Right lobe of liver (tissue), 6 donors: Measurements from ENCODE around the gene MYO5B. TPM values are rescaled to one million over a fixed set of nuclear protein-coding genes. Genes with fewer than 3 reads are reported as not detected.
"Not testable (repeated sequence)": the region's sequence is repeated elsewhere in the genome, so short reads cannot be mapped to it uniquely, and the experiment has no call there.

Experiments
- ATAC-seq, 4 donors: fragments of 200-7000 bp; cut with Tn5 transposase; one replicate each; pipeline ENCODE4 v1.9.1; 2020; ENCODE audit warnings: mild to moderate bottlenecking in 4 of 4, moderate library complexity in 4 of 4
- DNase-seq, 3 donors: peaks; one replicate each; pipeline ENCODE4 v3.0.0-alpha.2; 2020
- H3K27ac ChIP-seq, 3 donors: fragments of 200-600 bp; one replicate each; pipeline ENCODE4 v1.8.0; 2022
- H3K27me3 ChIP-seq, 2 donors: fragments of 200-600 bp; one replicate each; pipeline ENCODE4 v1.8.0; 2022
- H3K36me3 ChIP-seq, 4 donors: fragments of 200-600 bp; sonication (generic) in 1 of 4; one replicate each; pipeline versions ENCODE4 v1.5.1 to v1.8.0; 2017 to 2022; ENCODE audit warnings: control low read depth in 1 of 4
- H3K4me1 ChIP-seq, 4 donors: fragments of 200-600 bp; sonication (generic) in 1 of 4; one replicate each; pipeline versions ENCODE4 v1.5.1 to v1.8.0; 2017 to 2022; ENCODE audit warnings: control low read depth in 1 of 4
- H3K4me3 ChIP-seq, 3 donors: fragments of 200-600 bp; one replicate each; pipeline ENCODE4 v1.8.0; 2022
- H3K9me3 ChIP-seq, 4 donors: fragments of 200-600 bp; sonication (generic) in 1 of 4; one replicate each; pipeline versions ENCODE4 v1.5.1 to v1.8.0; 2017 to 2022; ENCODE audit warnings: control low read depth in 1 of 4
- POLR2A ChIP-seq: fragments of 450-650 bp; IDR thresholded peaks from one replicate; pipeline ENCODE4 v1.6.1; 2017; ENCODE audit warnings: antibody characterized with exemption, mild to moderate bottlenecking
- WGBS: methylation state at CpG from one replicate; pipeline ENCODE4 v1.1.6; 2018; ENCODE audit warnings: low coverage, low lambda C conversion rate; ENCODE audit not compliant: insufficient coverage; ENCODE audit errors: missing lambda C conversion rate; 5-methylcytosine and 5-hydroxymethylcytosine counted together
- intact Hi-C, 2 donors: fragments of 100-400 bp; cut with DNase I; formaldehyde crosslinking; loops; one replicate each; pipeline versions ENCODE4 v1.11.2 to v1.14.1; 2022
- total RNA-seq, 6 experiments: library from RNA; depleted of rRNA in 2 of 6; stranded (reverse); fragments of >200 nt in 2 of 6; fragmentation: NEBNext Ultra II Directional in 3 of 6; extraction: Animal tissue kit (Norgen Biotek cat#: 25700) in 3 of 6; gene quantifications; one replicate each; pipeline versions ENCODE4 v1.1.0 to v1.2.4, GENCODE V29; 2016 to 2023
- TF ChIP-seq, protein P1 (sequence below), 4 donors: fragments of 200-600 bp in 3 of 4; fragments of 450-650 bp in 1 of 4; IDR thresholded peaks; one replicate each; pipeline versions ENCODE4 v1.5.1 to v1.8.0; 2016 to 2022; ENCODE audit warnings: antibody characterized with exemption in 4 of 4, mild to moderate bottlenecking in 2 of 4
- donor health status: DM: no; HTN: yes; CAD: no.
- donor health status: DM: no; HTN: no; CAD: no.
- donor health status: DM: no; HTN: no; CAD: no.
- donor health status: DM: no; HTN: yes; CAD: no.
- donor health status: DM: no; HTN: yes; CAD: no.

MYO5B gene
- total RNA-seq, 6 experiments from 2014 or later: 13.4 to 25.1 (median 16.6) TPM

DNA sequence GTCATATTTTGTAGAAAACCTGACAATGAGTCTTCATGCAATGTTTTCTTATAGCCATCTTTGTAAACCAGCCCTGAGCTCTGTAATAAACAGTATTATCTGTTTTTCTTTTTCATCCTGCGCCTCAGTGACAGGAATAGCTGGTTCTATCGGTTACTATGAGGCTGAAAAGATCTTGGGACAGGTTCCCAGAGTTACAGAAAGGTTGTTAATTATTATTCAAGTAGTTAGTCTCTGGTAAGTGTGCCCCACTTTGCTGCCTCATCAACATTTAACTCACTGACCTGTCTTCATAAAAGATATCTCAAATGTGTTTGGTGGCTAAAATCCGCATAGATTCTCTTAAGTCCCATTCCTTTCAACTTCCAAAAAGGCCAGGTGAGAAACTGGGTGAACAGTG is 400.2 kb downstream of the MYO5B start:
- H3K27ac ChIP-seq: peak overlapping the region in 2 of 3 donors; percentile 3 to 31
- H3K9me3 ChIP-seq: no peaks in the 10 kb centered on the region
- no peaks in the 10 kb centered on the region for H3K27me3 ChIP-seq
- peak; percentile 77 to 92 (median 86) for ATAC-seq
- WGBS: 32% methylated on average over 3 of the region's 3 CpGs
- TF ChIP-seq POLR2A: no peak
- TF ChIP-seq, protein P1, sequence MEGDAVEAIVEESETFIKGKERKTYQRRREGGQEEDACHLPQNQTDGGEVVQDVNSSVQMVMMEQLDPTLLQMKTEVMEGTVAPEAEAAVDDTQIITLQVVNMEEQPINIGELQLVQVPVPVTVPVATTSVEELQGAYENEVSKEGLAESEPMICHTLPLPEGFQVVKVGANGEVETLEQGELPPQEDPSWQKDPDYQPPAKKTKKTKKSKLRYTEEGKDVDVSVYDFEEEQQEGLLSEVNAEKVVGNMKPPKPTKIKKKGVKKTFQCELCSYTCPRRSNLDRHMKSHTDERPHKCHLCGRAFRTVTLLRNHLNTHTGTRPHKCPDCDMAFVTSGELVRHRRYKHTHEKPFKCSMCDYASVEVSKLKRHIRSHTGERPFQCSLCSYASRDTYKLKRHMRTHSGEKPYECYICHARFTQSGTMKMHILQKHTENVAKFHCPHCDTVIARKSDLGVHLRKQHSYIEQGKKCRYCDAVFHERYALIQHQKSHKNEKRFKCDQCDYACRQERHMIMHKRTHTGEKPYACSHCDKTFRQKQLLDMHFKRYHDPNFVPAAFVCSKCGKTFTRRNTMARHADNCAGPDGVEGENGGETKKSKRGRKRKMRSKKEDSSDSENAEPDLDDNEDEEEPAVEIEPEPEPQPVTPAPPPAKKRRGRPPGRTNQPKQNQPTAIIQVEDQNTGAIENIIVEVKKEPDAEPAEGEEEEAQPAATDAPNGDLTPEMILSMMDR (IDR thresholded peaks at IDR 0.05): no peak
- no peak for DNase-seq
- H3K36me3 ChIP-seq: peaks cover 0 to 71% (median 34%) of the 10 kb centered on the region in 4 donors
- H3K4me1 ChIP-seq: peaks cover 0 to 47% (median 16%) of the 10 kb centered on the region in 4 donors
- H3K4me3 ChIP-seq: no peak overlapping the region
- intact Hi-C loops: no loop called here

DNA sequence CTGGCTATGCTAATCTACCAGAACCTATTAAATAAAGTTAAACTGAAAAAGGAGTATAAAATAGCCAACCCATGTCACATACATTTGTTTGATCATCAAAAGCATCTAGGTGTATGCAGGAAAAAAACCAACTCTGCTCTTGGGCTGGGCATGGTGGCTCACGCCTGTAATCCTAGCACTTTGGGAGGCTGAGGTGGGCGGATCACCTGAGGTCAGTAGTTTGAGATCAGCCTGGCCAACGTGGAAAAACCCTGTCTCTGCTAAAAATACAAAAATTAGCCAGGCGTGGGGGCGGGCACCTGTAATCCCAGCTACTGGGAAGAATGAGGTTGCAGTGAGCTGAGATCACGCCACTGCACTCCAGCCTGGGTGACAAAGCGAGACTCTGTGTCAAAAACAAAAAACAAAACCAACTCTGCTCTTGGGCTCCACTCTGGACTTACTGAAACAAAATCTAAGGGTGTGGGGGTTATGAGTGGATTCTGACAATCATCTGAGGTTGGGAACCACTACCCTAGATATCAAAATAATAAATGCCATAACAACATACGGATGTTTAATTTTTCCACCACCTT is 405.3 kb downstream of the MYO5B start:
- H3K4me3 ChIP-seq, H3K9me3 ChIP-seq, DNase-seq, H3K27me3 ChIP-seq, intact Hi-C loops: not testable (repeated sequence)
- ATAC-seq: peak in 1 of 4 donors; percentile 23
- peaks cover 0 to 82% (median 48%) of the 10 kb centered on the region in 4 donors for H3K36me3 ChIP-seq
- H3K4me1 ChIP-seq: peaks cover 0 to 40% (median 14%) of the 10 kb centered on the region in 4 donors
- peak overlapping the region in 2 of 3 donors; percentile 57 to 75 for H3K27ac ChIP-seq
- WGBS: 85% methylated on average over 8 of the region's 8 CpGs

DNA sequence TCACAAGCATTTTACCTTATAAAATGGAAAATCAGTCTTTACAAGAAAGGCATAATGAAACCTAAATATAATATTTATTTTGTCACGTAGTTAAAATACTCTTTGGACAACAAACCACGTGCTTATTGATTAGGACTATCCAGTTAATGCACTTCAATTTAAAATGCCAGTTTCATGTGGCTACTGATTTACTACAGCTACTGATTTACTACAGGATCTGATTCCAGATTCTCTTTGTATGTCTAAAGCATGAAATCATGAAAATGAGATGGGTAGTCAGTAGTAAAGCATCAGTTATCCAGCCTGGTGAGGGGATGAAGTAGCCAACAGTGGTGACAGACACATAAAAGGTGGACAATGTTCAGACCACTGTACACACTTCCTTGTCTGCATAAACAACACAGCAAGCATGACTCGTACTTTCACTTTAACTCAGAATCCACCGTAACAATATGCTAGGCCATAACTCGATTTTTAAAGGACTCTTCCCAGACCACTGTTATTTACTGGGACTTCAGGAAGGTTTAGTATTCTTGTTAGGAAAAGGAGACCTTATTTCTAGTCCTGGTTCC is 406.5 kb downstream of the MYO5B start:
- WGBS: 9% methylated on average over 5 of the region's 5 CpGs
- Histone ChIP-seq H3K4me1 (peaks cover 0 to 30% (median 13%) of the 10 kb centered on the region in 4 donors), H3K9me3 (no peaks in the 10 kb centered on the region), H3K27ac (peak overlapping the region; percentile 54 to 75 (median 57)), H3K27me3 (no peaks in the 10 kb centered on the region), H3K36me3 (peaks cover 7 to 80% (median 46%) of the 10 kb centered on the region in 4 donors), H3K4me3 (peak overlapping the region in 1 of 3 donors; percentile 14)
- intact Hi-C loops: no loop called here
- ATAC-seq: peak; percentile 68 to 82 (median 82)
- no peak for TF ChIP-seq POLR2A
- TF ChIP-seq, protein P1 (IDR thresholded peaks at IDR 0.05): no peak
- no peak for DNase-seq

DNA sequence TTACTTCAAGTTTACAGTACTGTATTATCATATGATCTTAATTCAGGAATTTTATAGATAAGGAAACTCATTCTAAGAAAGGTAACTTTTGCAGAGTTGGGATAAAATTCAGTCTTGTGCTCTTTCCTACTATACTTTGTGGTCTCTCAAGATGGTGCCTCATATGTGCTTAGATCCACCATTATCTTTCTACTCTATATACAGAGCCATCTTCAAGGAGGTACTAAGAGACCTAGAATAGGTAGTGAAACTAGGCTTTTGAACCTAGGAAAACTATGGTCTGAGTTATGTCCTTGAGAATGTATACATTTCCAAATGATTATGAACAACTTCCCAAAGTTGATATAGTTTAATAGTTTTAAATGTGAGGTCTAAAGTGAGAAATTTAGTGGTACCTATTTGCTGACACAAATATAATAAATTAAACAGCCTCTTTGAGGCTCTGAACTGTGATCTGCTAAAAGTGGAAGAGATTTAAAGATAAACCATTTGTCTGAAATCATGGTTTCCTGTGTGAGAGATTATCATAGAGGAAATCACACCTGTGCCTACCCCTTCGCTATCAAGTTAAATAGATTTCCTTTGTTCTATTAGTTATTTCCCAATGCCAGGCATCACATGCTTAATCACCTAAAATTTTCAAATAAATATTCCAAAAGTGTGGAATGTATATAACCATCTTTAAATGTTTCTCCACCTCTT is 408.8 kb downstream of the MYO5B start:
- Histone ChIP-seq H3K27me3 (no peaks in the 10 kb centered on the region), H3K36me3 (peaks cover 7 to 79% (median 51%) of the 10 kb centered on the region in 4 donors), H3K4me3 (no peak overlapping the region), H3K27ac (no peak overlapping the region), H3K9me3 (no peaks in the 10 kb centered on the region), H3K4me1 (peaks cover 0 to 27% (median 13%) of the 10 kb centered on the region in 4 donors)
- 67% methylated on average over 1 of the region's 1 CpG for WGBS
- no peak for ATAC-seq
- intact Hi-C loops: no loop called here
- TF ChIP-seq POLR2A: no peak
- TF ChIP-seq, protein P1 (IDR thresholded peaks at IDR 0.05): no peak
- no peak for DNase-seq
